Fibroblast of lung (primary cell): ENCODE data around the gene RNF220. TPM values are rescaled to one million over a fixed set of nuclear protein-coding genes. Genes with fewer than 3 reads are reported as not detected.

ENCODE experiments used
- DNase-seq, 2 donors: peaks; one replicate each; pipeline versions ENCODE4 v3.0.0 to v3.0.0-alpha.2; 2010; ENCODE audit warnings: low read depth in 2 of 2
- H2AFZ ChIP-seq: 2 replicates; pipeline ENCODE4 v1.5.1; 2012; ENCODE audit warnings: low read length, control low read depth, inconsistent platforms
- H3K27ac ChIP-seq: 2 replicates; pipeline ENCODE4 v1.5.1; 2011; ENCODE audit warnings: low read length, control low read depth; ENCODE audit not compliant: insufficient read depth
- H3K27me3 ChIP-seq: 2 replicates; pipeline ENCODE4 v1.5.1; 2011; ENCODE audit warnings: mild to moderate bottlenecking, low read length; ENCODE audit not compliant: control insufficient read depth, insufficient read depth
- H3K36me3 ChIP-seq: 2 replicates; pipeline ENCODE4 v1.5.1; 2011; ENCODE audit warnings: low read length; ENCODE audit not compliant: control insufficient read depth, insufficient read depth
- H3K4me1 ChIP-seq: 2 replicates; pipeline ENCODE4 v1.5.1; 2011; ENCODE audit warnings: low read length; ENCODE audit not compliant: control insufficient read depth, insufficient read depth; ENCODE audit errors: extremely low read depth
- H3K4me2 ChIP-seq: 2 replicates; pipeline ENCODE4 v1.5.1; 2011; ENCODE audit warnings: low read length, control low read depth; ENCODE audit not compliant: insufficient read depth; ENCODE audit errors: extremely low read depth
- H3K4me3 ChIP-seq, 4 experiments: fragments of 200-600 bp in 1 of 4; sonication (generic) in 1 of 4; replicated peaks in 1 of 4; 2 replicates each; pipeline ENCODE4 v1.5.1; 2011 to 2016; ENCODE audit warnings: low read length in 4 of 4, low read depth in 3 of 4, mild to moderate bottlenecking in 3 of 4, control low read depth in 2 of 4, inconsistent platforms in 1 of 4, mixed read lengths in 1 of 4; ENCODE audit not compliant: insufficient read depth in 1 of 4; ENCODE audit errors: control extremely low read depth in 1 of 4
- H3K79me2 ChIP-seq: 2 replicates; pipeline ENCODE4 v1.5.1; 2012; ENCODE audit warnings: mild to moderate bottlenecking, low read length, inconsistent platforms; ENCODE audit not compliant: control insufficient read depth, insufficient read depth
- H3K9ac ChIP-seq: 2 replicates; pipeline ENCODE4 v1.5.1; 2011; ENCODE audit warnings: mild to moderate bottlenecking, low read length, control low read depth; ENCODE audit not compliant: insufficient read depth
- H3K9me3 ChIP-seq: 2 replicates; pipeline ENCODE4 v1.5.1; 2012; ENCODE audit warnings: low read depth, low read length; ENCODE audit not compliant: control insufficient read depth, insufficient read depth
- H4K20me1 ChIP-seq: 2 replicates; pipeline ENCODE4 v1.5.1; 2011; ENCODE audit warnings: low read length; ENCODE audit not compliant: control insufficient read depth, insufficient read depth; ENCODE audit errors: extremely low read depth
- CTCF ChIP-seq, 2 donors: IDR thresholded peaks in 1 of 2; conservative IDR thresholded peaks in 1 of 2; 1 replicate in 1 of 2; 2 replicates in 1 of 2; pipeline ENCODE4 v1.5.1; 2011 to 2012; ENCODE audit warnings: low read length in 2 of 2, control low read depth in 1 of 2, inconsistent platforms in 1 of 2, low read depth in 1 of 2, mild to moderate bottlenecking in 1 of 2
- EZH2 ChIP-seq: IDR thresholded peaks from 2 replicates; pipeline ENCODE4 v1.5.1; 2012; ENCODE audit warnings: low read length, control low read depth, mild to moderate bottlenecking; ENCODE audit errors: missing control alignments
- polyA plus RNA-seq, 2 donors: library from polyadenylated mRNA; depleted of rRNA in 1 of 2; stranded (reverse) in 1 of 2; unstranded in 1 of 2; fragments of >200 nt; gene quantifications; 2 replicates each; pipeline ENCODE4 v1.2.1, GENCODE V29; 2011 to 2012; ENCODE audit warnings: missing spikeins in 1 of 2
- total RNA-seq: library from RNA; depleted of rRNA; stranded (reverse); fragments of >200 nt; gene quantifications from 2 replicates; pipeline ENCODE4 v1.2.1, GENCODE V29; 2014

The RNF220 gene
- total and polyA plus RNA-seq, 2 donors (not counting 1 experiment from before 2014, with no cell fraction given) = 42.3 to 52.0 TPM

GRCh38 chr1:44401256-44402228 is 3.5 kb upstream of the RNF220 start:
- H3K9me3 ChIP-seq = no peaks in the 10 kb centered on the region
- no peak overlapping the region for H3K9ac ChIP-seq
- H2AFZ ChIP-seq = no peak overlapping the region
- no peaks in the 10 kb centered on the region for H3K79me2 ChIP-seq
- H3K36me3 ChIP-seq = no peaks in the 10 kb centered on the region
- H3K4me3 ChIP-seq = no peak overlapping the region
- no peaks in the 10 kb centered on the region for H4K20me1 ChIP-seq
- no peak for DNase-seq
- H3K27me3 ChIP-seq = peaks cover 34% of the 10 kb centered on the region
- H3K4me2 ChIP-seq = no peak overlapping the region
- H3K27ac ChIP-seq = no peak overlapping the region
- TF ChIP-seq EZH2 (no peak), CTCF (conservative IDR thresholded peaks at IDR 0.05 in 1 of 2, IDR thresholded peaks at IDR 0.05 in 1 of 2; ENCODE audit: low read depth in 1 of 2, low read length in 2 of 2) (no peak)
- no peaks in the 10 kb centered on the region for H3K4me1 ChIP-seq

GRCh38 chr1:44405798-44406736 is 1.0 kb downstream of the RNF220 start:
- Histone ChIP-seq H3K9ac (no peak overlapping the region), H3K4me2 (peak overlapping the region; percentile 59), H3K36me3 (no peaks in the 10 kb centered on the region), H3K27me3 (peaks cover 65% of the 10 kb centered on the region), H4K20me1 (no peaks in the 10 kb centered on the region), H3K79me2 (no peaks in the 10 kb centered on the region), H3K4me3 (peak overlapping the region; percentile 6 to 49 (median 16)), H2AFZ (no peak overlapping the region), H3K4me1 (no peaks in the 10 kb centered on the region), H3K9me3 (no peaks in the 10 kb centered on the region), H3K27ac (no peak overlapping the region)
- TF ChIP-seq EZH2 = peak; percentile 95
- no peak for TF ChIP-seq CTCF (conservative IDR thresholded peaks at IDR 0.05 in 1 of 2, IDR thresholded peaks at IDR 0.05 in 1 of 2; ENCODE audit: low read depth in 1 of 2, low read length in 2 of 2)
- peak in 1 of 2 donors; percentile 23 for DNase-seq
